GM21717 (cell line): ENCODE results near the gene MRPL46.
"Not testable (repeated sequence)": the region's sequence is repeated elsewhere in the genome, so short reads cannot be mapped to it uniquely, and the experiment has no call there.

Experiments used
- ATAC-seq: cut with Tn5 transposase; IDR thresholded peaks from one replicate; pipeline ENCODE4 v1.9.1; 2021; ENCODE audit warnings: mild to moderate bottlenecking, moderate library complexity; ENCODE audit not compliant: unreplicated experiment

The MRPL46 gene

DNA sequence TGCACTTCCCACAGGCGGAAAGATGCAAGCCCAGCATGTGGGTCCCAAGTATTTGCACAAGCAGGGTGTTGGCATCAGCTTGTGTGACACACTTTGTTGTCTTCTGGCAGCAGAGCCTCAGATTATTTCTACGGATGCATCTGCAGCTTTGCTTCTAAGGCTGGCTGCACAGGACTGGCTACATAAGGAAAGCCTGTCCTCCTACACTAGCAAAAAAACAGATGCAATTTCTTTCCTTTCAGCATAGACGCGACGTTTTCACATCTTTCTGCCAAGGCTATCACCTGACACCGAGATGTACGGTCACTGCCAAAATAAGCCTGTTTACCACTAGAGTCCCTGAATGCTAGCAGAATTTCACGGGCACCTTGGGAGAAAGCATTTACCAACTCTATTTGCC lies 13.8 kb upstream of the MRPL46 start:
- ATAC-seq, result no peak

DNA sequence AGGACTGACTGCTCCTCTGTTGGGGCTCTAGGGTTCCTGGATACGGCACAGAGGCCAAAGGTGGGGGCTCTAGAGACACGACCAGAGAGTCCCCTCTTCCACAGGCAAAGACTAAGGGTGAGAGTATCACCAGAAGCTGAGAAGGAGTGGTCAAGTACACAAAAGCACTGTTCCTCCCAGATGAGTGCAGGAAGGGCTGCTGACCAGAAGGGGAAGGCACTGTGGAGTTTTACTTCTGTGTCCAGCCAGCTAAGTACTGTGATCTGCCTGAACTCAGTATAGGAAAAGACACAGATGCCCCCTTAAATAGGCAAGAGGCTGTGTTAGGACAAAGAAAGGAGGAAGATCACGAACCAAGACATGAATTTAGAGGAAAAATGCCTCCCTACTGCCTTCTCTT lies 12.0 kb upstream of the MRPL46 start:
- no peak for ATAC-seq

GRCh38 chr15:88477904-88478303 lies 10.7 kb upstream of the MRPL46 start:
- no peak for ATAC-seq

DNA sequence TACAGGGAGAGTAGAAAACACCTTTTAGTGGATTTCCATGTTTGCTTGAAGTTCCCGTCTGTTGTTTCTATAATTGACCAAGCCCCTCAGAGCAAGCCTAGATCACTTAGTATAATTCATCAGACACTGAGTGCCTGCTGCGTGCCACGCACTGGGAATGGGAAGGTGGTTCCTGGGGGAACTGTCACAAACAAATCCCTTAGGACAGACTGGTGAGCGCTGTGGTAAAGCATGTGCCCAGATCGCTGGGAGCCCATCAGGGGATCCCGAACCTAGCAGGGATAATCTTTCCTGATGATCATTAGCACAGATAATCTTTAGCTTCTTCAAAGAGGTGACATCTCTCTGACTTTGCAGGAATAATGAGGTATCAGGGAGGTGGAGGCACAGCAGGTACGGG lies 9.9 kb upstream of the MRPL46 start:
- ATAC-seq, result no peak

GRCh38 chr15:88476635-88477060 lies 9.5 kb upstream of the MRPL46 start:
- ATAC-seq, result no peak

DNA sequence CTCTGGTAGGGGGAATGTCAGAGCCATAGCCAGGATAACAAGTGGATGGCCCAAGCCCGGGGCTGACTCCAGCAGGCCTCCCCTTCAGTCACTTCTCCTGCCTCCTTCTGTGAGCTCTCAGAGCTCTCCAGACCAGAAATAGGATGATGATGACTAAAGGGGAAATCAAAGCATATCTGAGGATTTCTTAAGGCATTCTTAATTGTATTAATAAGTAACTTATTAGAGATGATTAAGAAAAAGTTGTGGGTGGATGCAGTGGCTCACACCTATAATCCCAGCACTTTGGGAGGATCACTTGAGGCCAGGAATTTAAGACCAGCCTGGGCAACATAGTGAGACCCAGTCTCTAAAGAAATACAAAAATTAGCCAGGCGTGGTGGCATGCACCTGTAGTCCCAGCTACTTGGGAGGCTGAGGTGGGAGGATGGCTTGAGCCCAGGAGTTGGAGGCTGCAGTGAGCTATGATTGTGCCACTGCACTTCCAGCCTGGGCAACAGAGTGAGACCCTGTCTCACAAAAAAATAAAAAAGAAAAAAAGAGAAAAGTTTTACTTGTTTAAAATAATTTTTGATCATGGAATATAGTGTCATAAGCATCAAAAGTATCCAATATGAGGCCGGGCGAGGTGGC lies 6.6 kb upstream of the MRPL46 start:
- ATAC-seq, result not testable (repeated sequence)

DNA sequence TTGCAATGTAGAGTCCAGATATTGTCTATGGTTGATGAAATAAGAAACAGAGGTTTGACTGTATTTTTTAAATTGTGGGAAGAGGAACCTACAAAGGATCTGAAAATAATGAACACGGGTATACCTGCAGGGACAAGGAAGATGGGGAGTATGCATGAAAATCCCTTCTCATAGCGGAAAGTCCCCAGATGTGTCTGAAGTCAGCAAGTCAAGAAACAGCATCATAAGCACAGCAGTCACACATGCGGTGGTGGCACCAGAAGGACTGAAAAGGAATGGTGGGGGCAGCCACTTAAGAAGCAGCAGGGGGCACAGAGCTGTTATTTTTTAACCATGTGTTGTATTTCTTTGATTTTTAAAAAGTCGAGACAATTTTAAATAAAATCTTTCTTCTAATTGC lies 5.0 kb upstream of the MRPL46 start:
- no peak for ATAC-seq

GRCh38 chr15:88470625-88471372 lies 3.6 kb upstream of the MRPL46 start:
- ATAC-seq, result no peak

- ATAC-seq, result no peak
Observed at GRCh38 chr15:88469321-88469720, 2.1 kb upstream of the MRPL46 start.

GRCh38 chr15:88468721-88469120 lies 1.5 kb upstream of the MRPL46 start:
- ATAC-seq, result not testable (repeated sequence)

- no peak for ATAC-seq
Observed at GRCh38 chr15:88467935-88468528, 844 bp upstream of the MRPL46 start.

GRCh38 chr15:88465633-88466224 lies 1.5 kb downstream of the MRPL46 start:
- ATAC-seq, result no peak

- ATAC-seq, result no peak
Observed at GRCh38 chr15:88463870-88464532, 3.2 kb downstream of the MRPL46 start.

DNA sequence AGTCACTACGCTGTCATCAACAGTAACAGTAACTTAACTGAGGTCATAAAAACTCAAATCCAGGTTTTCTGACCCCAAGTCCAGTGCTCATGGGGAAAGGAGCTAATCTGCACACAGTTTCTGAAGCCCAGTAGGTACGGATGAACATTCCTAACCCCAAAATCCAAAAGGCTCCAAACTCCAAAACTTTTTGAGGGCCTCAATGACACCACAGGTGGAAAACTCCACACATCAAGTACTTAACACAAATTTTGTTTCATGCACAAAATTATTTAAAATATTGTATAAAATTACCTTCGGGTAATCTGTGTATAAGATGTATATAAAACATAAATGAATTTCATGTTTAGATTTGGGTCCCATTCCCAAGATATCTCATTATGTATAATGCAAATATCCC lies 10.5 kb downstream of the MRPL46 start:
- ATAC-seq, result no peak

DNA sequence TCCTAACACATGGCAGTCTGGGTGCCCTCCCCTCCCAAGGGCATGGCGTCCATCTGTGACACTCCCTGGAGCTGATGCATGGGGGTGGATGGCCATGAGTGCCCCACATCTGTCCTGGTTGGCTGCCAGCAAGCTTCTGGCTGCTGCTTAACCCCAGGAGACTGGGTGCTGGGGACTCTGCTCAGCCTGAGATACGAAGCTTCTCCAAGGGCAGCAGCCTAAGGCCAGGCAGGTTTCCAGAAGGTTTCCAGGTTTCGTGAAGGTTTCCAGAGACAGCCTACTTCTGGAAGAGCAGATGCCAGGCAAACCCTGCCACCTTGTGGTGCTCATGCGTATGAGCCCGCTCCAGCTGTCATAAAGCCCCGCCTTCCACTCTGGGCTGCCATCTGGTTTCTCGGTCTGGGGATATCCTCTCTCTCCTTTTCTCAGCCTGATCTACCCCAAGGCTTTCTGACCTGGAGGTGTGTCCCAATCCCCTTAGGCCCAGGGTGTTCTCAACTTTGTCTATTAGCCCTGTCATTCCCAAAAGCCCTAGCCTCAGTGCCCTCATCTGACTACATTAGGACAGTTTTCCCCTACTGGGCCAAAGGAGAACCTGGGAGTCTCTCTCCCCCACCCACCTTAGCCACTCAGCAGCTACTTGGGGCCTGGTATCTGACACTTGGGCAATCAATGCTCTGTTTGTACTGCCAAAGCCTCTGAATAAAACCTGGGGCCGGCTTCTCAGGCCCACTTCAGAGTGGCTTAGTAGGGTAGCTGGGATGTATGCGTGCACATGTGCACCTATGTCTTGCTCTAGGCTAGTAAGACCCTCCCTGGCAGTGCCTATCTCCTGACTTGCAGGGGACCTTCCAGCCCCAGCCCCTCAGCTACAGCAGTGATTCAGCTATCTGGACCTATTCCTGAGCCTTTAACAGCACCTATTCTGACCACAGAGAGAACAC lies 12.0 kb downstream of the MRPL46 start:
- peak; percentile 88 for ATAC-seq

DNA sequence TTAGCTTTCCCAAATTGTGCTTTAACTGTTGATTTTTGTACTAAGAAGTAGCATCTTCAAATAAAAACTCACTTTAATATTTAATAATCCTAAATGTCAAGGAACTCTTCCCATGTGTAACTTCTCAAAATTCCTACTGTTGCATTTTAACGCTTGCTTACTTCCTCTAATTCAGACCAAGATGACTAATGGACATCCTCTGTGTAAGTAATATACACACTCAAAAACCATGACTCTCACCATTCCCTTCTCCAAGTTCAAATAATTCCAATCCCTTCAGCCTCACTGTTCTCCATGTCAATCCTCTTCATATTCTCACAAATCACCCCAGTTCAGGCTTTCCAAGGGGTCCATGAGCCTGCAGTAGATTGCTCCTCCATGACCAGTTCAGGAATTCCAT lies 13.0 kb downstream of the MRPL46 start:
- no peak for ATAC-seq

DNA sequence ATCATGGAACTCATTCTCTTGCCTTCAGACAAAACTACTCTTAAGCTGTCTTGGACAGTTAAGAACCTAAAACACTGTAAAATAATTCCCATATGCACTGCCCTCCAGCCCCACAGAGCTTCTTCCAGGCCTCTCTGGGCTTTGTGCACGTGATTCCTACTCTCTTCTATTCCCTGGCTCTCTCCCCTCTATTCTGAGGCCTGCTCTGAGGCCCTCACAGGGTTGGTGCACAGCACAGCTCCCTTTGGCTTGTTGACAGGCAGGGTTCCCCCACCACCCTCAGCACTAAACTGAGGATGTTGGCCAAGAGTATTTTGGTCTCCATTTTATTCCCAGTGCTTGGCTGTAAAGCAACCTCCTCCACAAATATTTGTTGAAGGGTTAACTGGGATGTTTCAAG lies 13.5 kb downstream of the MRPL46 start:
- ATAC-seq, result no peak

DNA sequence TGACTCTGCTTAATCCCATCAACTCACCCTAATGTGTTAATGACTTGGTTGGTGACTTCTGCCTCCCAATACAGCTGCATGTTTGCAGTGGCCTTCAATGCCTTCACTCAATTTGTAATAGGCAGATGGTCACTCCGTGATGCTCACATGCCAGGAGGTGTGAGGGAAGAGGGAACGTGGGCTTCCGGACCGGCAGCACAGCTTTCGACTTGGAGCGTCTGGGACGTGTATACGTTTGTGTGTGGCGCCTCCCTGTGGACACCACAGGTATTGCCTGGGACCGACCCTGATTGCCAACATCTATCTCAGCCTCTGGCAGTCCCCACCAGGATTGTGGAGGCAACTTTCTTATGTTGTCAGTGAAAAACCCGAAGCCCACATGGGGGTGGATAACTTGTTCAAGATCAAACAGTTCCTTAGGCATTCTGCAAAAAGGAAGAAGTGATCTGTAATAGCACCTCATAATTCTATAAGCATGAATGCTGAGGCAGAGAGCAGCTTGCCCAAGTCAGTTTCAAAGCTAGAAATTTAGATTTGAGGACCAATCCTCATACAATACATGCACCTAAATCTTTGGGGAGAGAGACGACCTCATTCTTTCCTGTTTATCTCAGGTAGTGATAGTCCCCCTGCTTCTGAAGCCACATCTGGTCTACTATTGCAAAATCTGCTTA lies 16.9 kb downstream of the MRPL46 start:
- ATAC-seq, result no peak

GRCh38 chr15:88449581-88449980 lies 17.6 kb downstream of the MRPL46 start:
- no peak for ATAC-seq

DNA sequence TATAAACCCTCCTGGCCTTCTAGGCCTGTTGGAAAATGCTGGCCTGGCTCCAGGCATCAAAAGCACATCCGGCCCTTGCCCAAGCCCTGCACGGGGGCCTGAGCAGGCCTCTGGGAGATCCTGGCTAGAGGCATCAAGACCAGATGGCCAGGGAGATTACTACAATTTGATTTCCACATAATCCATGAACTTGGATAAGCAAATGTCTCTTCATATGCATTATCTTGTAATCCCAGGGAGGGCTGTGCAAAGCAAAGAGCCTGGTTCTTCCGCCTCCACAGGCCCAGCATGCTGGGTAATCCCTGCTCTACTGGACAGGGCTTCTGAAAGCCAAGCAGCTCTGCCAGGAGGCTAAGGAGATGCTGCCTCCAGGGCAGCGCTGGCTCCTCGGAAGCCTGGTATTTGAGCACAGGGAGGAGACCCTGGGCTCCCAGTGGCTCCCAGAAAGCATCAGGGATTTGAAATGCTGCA lies 18.2 kb downstream of the MRPL46 start:
- ATAC-seq, result no peak
